AG08396 (cell line): ENCODE measurements around the gene ATE1.
A peak's percentile ranks its signal among the peaks of the same experiment; 100 is the strongest.
"Not testable (repeated sequence)": the region's sequence is repeated elsewhere in the genome, so short reads cannot be mapped to it uniquely, and the experiment has no call there.

Experiments used
- DNase-seq: peaks from one replicate; pipeline ENCODE4 v3.0.0; 2012; ENCODE audit warnings: low spot score, mixed read lengths

The ATE1 gene

DNA sequence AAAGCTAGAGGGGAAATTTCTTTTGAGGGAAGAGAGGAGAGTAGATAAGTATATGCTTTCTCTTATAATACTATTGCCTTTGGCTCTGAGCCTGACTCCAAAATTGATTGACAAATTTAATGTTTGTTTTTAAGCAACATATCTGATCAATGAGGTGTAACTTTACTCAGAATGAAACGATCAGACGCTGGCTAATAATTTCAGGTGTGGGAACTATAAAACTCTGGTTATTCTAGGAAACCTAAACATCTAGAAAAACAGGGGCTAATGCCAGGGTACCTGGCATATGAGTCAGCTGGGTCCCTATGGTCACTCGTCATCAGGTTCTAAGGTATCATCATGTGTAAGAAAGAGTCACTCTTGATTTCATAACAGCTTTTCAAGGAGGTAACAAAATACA, 139.7 kb downstream of the ATE1 start:
- DNase-seq, result no peak

DNA sequence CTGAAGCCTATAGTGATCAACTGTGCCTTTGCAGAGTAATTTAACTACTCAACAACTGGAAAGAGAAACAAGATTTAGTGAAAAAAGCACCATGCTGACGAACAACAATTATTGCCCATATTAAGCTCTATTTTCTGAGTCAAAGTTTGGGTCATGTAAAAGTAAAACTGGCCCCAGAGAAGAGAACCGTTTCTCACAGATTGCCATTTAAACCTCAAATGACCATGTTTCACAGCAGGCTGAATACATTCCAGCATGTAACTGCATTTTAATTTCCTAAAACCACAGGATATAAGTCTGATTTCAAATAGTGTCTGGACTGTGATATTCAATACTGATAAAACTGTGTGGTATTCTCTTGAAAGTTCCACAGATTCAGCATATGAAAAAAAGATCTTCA, 140.7 kb downstream of the ATE1 start:
- DNase-seq, result no peak

DNA sequence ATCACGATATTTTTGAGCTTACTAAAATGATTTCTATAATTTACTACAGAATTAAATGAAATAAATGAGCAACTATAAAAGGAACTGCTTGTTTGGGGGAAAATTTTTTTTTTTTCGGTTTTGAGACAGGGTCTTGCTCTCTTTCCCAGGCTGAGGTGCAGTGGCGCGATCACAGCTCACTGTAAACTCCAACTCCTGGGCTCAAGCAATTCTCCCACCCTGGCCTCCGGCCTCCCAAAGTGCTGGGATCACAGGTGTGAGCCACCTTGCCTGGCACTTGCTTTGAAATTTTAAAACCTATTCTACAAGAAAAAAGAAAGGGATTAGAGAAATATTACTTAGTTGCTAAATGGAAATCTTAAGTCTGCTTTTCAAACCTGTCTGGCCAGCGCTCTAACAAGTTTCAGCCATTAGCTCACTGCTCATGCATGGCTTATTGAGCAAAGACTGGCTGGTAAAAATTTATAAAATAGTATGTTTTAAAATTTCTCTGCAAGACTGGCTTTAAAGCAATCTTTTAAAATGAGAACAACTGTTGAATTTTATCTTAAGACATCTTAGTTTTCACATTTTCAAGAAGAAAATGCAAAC, 144.0 kb downstream of the ATE1 start:
- no peak for DNase-seq

DNA sequence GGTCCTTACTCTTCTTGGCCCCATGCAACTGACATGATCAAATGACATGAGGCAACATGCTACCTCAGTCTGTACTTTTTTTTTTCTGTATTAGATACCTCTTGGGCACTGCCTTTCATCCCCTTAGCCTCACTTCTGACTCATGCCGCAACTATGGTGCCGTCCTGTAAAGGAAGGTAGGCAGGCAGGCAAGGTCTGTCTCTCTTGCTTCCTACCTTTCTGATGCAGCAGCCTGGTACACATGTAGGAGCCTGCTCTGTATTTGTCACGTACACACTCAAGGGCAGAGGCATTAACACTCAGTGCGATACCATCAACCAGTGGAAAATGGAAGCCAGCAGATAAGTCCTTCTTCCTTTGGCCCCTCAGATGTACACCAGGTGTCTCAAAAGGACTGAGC, 146.7 kb downstream of the ATE1 start:
- DNase-seq, result no peak

DNA sequence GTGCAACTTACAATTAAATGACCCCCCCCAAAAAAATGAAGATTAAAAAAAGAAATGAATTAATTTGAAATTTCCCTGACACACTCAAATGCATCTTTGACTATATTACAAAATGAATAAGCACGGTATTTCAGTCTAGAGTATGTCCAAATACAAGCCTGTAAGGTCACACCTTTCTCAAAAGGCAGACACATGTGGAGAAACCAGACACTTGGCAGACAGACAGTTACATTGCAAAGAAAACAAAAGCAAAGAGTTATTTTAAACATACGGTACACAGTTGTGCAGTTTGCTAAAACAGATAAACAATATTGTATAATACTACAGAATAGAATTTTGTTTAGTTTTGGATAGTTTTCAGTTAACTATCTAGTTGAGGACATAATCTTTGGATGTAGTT, 153.0 kb downstream of the ATE1 start:
- DNase-seq, result no peak

DNA sequence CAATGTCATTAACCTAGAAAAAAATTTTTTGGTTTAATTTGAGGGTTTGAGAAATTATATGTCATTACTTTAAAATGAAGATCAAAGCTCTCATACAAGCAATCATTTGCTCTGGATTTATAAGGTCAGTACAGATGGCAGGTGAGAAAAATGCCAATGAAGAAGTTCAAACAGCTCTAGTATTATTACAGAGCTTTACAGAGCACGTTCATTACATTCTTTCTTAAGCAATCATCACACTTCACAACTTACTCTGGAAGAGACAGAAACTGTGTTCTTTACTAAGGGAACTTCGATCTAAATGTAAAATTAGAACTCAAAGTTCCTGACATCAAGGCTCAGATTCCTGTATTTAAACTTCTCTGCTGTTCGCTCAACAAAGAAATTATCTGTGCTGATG, 153.4 kb downstream of the ATE1 start:
- no peak for DNase-seq

DNA sequence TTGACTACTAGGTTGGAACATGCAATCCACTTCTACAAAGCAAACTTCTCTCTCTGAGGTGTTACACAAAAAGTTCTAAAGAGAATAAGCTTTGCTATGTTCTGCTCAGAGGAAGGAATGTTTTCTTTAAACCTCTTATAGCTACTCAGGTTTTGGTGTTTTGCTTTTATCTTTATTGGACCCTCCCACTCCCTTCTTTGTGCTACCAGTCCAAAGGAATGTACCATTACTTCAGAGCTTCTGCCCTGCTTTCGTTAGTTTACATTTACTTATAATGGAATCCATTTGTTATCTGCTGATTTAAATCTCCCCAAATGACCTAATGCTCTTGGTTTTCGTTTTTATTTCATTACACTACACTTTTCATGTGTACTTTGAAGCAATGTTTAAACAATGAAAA, 154.9 kb downstream of the ATE1 start:
- DNase-seq, result no peak

DNA sequence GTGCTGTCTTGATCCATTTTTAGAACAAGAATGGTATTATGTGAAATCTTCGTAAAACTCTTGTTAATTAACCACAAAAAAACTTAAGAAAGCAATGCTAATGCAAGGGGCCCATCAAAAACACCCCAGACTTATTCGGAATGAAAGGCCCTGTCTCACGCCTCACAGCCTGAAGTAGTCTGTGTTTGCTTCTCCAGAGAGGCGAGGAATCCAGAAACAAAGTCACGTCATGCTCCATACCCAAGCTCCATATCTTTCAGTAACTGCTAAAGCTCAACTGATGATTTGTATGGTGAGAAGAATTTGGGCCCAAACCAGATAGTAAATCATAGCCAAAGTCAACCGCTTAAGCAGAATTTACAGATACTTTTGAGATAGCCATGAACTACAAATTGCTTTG, 155.4 kb downstream of the ATE1 start:
- DNase-seq, result no peak

DNA sequence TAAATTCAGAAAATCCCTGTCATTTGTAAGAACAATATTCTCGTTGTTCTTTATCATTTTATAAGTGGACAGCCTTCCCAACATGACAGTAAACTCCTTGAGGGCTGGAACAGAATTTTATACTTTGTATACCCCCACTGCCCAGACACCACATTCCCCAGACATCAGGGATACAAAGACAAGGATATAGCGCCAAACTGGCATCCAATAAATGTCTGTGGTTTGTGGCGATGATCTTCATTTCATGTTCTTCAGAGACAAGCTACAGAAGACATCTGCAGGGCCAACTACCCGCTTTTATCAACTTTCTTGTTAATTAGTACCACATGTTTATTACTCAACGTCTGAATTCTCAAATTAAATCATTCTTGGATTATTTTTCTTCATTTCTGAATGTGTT, 155.9 kb downstream of the ATE1 start:
- DNase-seq, result peak; percentile 6

DNA sequence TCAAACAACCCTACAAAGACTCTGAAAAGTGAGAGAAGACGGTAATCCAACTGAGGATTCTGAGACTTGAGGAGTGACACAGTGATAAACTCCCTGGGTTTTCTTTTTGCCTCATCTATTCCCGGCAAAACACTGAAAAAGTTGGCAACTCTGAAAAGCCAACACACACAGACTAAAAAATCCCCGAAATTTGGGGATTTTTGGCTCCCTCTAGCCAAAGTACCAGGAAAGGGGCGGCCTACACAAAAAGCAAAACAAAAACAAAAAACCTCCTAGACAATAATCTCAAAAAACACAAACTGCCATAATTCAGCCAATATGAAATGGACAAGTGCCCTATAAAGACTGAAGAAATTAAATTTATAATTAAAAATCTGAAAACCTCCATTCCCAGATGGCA, 161.4 kb downstream of the ATE1 start:
- no peak for DNase-seq

DNA sequence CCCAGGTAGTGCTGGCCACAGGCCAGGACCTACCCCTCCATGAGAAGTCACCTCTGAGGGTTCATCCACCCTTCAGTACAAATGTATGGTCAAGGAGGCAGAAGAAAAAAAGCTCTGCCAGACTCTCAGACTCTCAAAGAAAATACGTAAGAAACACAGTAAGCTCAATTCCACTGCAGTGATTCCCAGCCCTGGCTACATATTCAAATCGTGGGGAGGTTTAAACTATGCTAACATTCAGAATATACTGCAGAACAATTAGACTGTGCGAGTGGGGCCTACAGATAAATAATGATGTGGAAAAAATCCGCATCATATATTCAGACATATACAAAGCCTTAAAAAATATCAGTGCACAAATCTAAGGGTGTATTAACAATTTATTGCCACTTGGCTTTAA, 162.6 kb downstream of the ATE1 start:
- no peak for DNase-seq

DNA sequence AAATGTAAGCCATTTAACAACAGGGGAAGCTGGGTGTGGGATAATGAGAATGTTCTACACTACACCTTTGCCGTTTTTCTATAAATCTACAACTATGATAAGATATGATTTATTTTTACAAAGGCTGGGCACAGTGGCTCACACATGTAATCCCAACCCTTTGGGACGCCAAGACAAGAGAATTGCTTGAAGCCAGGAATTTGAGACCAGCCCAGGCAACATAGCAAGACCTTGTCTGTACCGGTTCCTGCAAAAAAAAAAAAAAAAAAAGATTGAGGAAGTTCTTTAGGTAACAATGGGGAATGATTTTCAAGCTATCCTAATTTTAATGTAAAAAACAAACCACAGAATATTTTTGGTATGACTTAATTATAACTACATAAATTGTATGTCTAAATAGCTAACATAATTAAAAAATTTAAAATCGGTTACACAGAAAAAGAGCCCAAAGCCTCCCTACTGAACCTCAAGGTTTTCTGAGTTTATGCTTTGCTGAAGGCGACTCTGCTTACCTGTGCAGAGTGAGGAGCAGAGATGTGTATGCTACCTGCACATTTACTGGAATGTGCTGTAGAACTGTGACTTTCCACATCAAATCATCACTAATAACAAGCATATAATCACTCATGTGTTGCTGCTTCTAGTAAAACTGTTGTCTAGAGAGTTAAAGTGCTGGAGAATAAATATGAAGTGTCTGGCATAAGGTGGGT, 163.4 kb downstream of the ATE1 start:
- no peak for DNase-seq

DNA sequence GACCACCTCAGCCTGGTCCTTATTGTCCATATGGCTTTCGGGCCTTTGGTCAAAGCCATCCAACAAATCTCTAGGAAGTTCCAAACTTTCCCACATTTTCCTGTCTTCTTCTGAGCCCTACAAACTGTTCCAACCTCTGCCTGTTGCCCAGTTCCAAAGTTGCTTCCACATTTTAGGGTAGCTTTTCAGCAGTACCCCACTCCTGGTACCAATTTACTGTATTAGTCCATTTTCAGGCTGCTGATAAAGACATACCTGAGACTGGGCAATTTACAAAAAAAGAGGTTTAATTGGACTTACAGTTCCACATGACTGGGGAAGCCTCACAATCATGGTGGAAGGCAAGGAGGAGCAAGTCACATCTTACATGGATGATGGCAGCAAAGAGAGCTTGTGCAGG, 170.6 kb downstream of the ATE1 start:
- not testable (repeated sequence) for DNase-seq

DNA sequence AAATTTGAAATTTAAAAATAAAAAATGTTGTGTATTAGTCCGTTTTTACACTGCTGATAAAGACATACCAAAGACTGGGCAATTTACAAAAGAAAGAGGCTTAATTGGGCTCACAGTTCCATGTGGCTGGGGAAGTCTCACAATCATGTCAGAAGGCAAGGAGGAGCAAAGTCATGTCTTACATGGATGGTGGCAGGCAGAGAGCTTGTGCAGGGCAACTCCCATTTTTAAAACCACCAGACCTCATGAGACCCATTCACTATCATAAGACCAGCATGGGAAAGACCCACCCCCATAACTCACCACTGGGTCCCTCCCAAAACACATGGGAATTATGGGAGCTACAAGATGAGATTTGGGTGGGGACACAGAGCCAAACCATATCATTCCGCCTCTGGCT, 172.3 kb downstream of the ATE1 start:
- not testable (repeated sequence) for DNase-seq

DNA sequence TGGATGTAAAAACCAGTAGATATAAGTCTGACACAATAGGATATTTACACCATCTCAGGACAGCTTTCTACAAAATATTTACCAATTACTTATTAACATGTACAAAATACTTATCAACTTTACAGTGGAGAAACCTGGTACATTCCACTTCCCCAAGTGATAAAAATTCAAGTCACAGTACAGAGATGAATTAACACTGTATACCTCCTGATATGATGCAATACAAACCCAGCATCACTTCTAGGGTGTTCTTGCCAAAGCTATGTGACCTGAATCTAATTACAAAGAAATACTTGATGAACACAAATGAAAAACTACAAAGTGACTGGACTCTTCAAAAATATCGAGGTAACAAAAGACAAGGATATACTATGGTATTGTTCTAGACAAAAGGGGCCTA, 173.2 kb downstream of the ATE1 start:
- DNase-seq, result no peak

DNA sequence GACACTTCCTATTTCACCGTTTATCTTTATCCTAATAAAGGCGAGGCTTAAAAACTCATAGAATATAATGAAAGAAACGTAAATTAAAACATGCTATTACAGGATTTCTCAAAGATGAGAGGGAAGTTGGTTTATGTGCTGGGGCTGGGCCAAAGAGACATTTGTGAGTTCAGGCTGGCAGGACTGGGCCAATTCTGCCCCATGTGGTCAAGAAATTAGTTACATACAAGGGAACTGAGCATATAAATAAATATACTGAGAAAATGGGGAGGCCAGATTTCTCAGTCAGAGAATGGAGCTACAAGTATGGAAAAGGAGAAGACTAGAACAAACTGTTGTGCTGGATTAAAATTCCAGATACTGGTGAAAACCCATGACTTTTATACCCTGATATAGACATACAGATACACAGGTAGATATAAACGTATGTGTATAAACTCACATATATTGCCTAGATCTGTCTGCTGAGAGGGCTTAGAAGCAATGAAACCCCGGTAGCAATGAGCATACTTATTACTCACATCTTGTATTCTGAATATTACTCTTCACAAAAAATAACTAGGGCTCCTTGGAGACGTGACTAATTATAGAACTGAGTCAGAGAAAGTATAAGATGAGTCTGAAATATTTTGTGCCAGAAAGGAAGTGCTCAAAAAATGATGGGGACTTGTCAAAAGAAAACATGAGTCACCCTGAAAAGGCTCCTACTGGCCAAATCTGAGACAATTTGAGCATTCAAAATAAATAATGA, 173.9 kb downstream of the ATE1 start:
- peak; percentile 28 for DNase-seq

DNA sequence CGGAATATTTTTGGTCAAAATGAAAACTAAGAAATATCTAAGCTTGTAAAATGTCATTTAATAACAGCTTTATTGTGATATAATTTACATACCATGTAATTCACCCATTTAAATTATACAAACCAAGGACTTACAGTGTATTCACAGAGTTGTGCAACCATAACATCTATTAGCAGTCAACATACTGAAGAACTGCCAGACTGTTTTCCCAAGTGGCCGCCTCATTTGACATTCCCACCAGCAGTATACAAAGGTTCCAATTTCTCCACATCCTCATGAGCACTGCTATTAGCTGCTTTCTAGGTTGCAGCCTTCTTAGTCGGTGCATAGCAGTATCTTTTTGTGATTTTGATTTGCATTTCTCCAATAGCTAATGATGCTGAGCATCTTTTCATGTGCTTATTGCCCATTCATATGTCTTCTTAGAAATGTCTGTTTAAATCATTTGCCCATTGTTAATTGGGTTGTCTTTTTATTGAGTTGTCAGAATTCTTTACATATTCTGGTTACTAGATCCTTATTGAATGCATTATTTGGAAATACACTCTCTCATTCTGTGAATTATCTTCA, 176.6 kb downstream of the ATE1 start:
- DNase-seq, result no peak

DNA sequence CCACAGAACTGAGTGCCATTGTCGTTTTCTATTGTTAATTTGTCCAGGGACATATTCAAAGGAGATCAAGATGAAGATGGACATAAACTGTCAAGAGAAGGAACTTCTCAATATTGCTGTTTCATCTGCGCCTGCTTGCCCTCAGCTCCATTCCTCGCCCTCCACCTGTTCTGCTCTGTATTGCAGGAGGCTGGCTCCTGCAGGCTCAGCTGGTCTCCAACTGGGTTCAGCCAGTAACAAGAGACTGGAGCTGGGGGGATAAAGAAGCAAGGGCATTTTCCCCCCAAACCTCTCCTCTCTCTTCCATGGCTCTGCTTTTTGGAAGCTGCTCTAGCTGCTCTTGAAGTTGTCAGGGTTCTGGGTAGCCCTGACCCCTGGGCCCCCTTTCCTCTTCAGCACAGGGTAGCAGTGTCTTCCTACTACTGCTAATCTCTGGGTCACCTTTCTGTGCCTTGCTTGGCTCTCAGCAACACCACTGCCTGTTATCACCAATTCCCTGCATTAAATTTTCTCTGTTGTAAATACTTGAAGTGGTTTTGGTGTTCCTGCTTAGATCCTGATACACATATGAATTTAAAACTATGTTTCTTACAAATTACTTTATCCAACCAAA, 180.6 kb downstream of the ATE1 start:
- no peak for DNase-seq

DNA sequence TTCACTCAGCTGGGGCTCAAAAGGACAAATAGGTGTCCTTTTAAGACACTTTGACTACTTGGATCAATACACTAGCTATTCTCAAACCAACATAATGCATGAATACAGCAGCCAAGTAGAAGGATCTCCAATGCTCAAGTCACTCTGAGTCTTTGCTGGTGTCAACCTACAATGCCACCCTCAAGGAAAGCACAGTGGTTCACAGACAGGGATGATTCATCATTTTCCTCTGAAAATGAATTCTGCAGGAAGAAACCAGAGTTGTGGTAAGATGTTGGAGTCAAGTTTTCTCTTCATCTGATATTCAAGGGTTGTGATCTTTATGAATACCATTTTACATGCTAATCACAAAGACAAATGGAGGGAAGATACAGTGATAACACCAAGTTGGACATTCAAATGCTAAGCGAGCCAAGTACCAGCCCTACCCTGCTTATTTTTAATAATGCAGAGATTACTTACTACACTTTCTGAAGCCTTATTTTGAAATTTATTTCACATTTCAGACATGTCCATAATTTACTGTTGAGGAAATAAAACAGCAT, 186.5 kb downstream of the ATE1 start:
- no peak for DNase-seq

DNA sequence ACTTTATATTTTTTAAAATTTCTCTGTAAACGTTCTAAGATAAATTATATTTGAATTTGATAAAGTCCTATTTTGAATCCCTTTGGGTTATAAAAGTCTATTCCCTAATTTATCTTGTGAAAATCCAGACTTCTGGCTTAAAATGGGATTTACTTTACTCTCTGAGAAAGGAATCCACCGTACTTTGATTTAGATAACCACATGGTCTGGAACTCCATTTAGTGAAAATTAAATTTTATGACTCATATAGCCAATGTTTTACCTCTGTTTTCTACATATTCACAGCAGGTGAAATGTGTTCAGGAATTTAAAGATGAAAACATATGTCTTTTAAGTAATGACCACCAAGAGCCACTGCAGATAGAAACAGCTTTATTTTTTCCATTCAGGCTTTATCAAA, 187.8 kb downstream of the ATE1 start:
- no peak for DNase-seq

DNA sequence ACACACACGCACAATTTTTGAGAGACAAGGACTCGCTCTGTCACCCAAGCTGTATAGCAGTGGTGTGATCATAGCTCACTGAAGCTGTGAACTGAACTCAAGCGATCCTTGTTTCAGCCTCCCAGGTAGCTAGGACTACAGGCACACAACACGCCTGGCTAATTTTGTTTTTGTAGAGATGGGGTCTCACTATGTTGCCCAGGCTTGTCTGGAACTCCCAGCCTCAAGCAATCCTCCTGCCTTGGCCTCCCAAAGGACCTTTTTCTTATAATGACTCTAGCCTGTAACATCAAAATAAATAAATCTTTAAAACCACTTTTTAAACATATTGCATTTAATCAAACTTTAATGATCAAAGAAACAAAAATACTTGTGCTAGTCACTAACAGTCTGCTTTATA, 188.7 kb downstream of the ATE1 start:
- DNase-seq, result no peak

DNA sequence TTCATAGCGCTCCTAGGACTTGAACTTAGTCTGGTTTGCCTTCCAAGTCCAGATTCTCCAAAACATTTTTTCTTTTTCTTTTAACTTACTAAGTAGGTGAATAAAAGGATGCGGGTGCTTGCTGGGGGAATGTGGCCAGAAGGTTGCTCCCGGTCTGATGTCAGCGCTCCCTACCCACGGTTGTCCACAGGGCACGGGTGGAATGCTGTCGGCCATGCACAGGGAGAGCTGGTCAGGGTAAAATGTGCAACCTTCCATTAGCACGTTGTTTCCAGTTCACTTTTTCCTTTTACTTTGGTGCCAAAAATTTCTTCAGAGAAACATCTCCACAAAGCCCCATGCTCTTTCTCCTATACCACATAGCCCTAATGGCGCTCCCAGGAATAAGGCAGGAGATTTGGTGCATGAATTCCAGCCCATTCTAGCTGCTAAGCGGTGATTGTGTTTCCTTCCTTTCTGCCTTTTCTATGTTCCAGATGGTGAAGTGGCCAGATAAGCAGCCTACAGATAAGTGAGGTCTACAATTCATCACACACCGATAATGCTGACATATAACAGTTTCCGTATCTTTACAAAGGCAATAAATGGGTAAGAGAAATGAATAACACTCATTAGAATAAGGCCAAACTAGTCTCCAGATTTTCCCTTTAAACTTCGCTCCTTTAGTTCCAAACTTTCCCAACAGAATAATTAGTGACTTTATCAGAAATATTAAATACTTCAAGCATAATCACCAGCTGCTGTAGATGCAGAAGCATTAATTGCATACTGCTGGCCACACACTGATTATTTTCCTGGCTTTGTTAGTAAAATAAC, 191.3 kb downstream of the ATE1 start:
- DNase-seq, result no peak
